ENCODE results near the gene STKLD1.
"Not testable (repeated sequence)": the region's sequence is repeated elsewhere in the genome, so short reads cannot be mapped to it uniquely, and the experiment has no call there.

Gene STKLD1

GRCh38 chr9:133443982-133444381 lies 67.8 kb downstream of the STKLD1 start:
- DNase-seq (ENCODE audit: low read depth) = no peak

DNA sequence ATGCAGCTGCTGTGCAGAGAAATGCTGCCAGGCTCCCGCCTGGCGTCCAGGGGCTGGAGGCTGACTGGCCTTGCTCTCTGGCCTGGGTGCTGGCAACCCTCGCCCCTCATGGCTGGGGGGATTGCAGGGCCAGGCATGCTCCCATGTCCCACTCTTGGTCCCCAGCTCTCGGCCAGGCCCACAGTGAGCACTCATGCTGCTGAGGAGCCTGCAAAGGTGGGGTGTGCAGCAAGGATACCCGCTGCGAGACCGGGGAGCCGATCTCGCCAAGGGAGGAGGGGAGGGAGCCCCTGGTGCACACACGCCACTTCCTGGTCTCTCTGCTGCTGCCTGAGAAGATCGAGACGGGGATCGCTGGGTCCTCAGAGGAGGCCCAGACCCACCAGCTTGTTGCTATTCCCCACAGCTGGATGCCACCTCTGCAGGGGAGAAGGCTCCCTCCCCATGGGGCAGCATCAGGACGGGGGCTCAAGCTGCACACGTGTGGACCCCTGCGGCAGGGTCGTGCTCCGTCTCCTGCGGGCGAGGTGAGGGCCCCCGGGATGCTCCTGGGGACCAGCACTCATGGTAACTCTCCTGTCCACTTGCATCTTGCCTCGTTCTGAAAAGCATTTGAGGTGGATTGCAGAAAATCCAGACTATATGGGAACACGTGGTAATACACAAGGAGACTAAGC lies 69.3 kb downstream of the STKLD1 start:
- no peak for DNase-seq (ENCODE audit: low read depth)

- no peak for DNase-seq (ENCODE audit: low read depth)
These were observed 72.4 kb downstream of the STKLD1 start for GRCh38 chr9:133448487-133448972.

- DNase-seq (ENCODE audit: low read depth) = no peak
These were observed 73.6 kb downstream of the STKLD1 start for GRCh38 chr9:133449760-133450159.

- not testable (repeated sequence) for DNase-seq (ENCODE audit: low read depth)
These were observed 75.7 kb downstream of the STKLD1 start for GRCh38 chr9:133451865-133452264.

GRCh38 chr9:133452562-133452961 lies 76.4 kb downstream of the STKLD1 start:
- DNase-seq (ENCODE audit: low read depth) = no peak

GRCh38 chr9:133453651-133454050 lies 77.5 kb downstream of the STKLD1 start:
- DNase-seq (ENCODE audit: low read depth) = no peak

DNA sequence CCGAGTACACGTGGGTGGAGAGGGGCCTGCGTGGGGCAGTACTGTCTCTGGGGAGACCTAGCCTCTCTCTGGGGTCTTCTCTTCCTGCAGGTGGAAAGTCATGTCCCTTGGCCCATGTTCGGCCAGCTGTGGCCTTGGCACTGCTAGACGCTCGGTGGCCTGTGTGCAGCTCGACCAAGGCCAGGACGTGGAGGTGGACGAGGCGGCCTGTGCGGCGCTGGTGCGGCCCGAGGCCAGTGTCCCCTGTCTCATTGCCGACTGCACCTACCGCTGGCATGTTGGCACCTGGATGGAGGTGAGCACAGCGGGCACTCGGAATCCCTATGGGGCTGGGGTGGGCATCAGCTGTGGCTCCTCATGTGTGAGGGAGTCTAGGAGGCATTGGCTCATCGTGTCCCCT lies 78.2 kb downstream of the STKLD1 start:
- DNase-seq (ENCODE audit: low read depth) = no peak

DNA sequence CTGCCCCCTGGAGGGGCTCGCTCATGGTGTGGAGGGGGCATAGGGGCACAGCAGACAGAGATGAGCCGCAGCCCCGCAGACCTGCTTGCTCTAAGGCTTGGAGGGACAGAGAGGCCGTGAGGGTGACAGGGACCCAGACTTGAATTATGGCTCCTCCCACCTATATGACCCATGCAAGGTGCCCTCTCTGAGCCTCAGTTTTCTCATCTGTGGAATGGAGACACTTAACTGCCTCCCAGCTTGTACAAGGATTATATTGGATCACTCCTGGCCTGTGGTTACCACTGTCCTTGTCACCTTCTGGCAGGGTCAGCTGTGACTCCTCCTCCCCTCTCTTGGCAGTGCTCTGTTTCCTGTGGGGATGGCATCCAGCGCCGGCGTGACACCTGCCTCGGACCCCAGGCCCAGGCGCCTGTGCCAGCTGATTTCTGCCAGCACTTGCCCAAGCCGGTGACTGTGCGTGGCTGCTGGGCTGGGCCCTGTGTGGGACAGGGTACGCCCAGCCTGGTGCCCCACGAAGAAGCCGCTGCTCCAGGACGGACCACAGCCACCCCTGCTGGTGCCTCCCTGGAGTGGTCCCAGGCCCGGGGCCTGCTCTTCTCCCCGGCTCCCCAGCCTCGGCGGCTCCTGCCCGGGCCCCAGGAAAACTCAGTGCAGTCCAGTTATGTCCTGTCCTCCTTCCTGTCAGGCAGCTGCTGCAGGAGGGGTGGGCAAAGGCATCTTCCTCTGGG lies 78.9 kb downstream of the STKLD1 start:
- DNase-seq (ENCODE audit: low read depth) = no peak

Measured in CMK (cell line).